Thoracic aorta (tissue), 2 donors: ENCODE measurements around the gene INO80E. TPM values are rescaled to one million over a fixed set of nuclear protein-coding genes. Genes with fewer than 3 reads are reported as not detected.
"Not testable (repeated sequence)": the region's sequence is repeated elsewhere in the genome, so short reads cannot be mapped to it uniquely, and the experiment has no call there.

Experiments used
- ATAC-seq: fragments of 150-250 bp; one replicate; pipeline ENCODE4 v1.8.0; 2017; ENCODE audit warnings: low read depth; ENCODE audit not compliant: insufficient number of reproducible peaks, low FRiP score
- DNase-seq: peaks from one replicate; pipeline ENCODE4 v3.0.0-alpha.2; 2020; ENCODE audit warnings: low spot score
- H3K27ac ChIP-seq, 2 donors: fragments of 200-600 bp; sonication (generic); 1 replicate in 1 of 2; 2 replicates in 1 of 2; pipeline ENCODE4 v1.5.1; 2016; ENCODE audit warnings: mild to moderate bottlenecking in 2 of 2, moderate library complexity in 2 of 2
- H3K27me3 ChIP-seq: fragments of 200-600 bp; sonication (generic); replicated peaks from 2 replicates; pipeline ENCODE4 v1.6.0; 2016; ENCODE audit warnings: mild to moderate bottlenecking; ENCODE audit not compliant: insufficient read depth
- H3K36me3 ChIP-seq: fragments of 200-600 bp; sonication (generic); one replicate; pipeline ENCODE4 v1.5.1; 2016
- H3K4me1 ChIP-seq, 2 donors: fragments of 200-600 bp; sonication (generic); 1 replicate in 1 of 2; 2 replicates in 1 of 2; pipeline versions ENCODE4 v1.5.1 to v1.6.0; 2016; ENCODE audit warnings: low read depth in 2 of 2, mild to moderate bottlenecking in 1 of 2; ENCODE audit not compliant: control insufficient read depth in 1 of 2
- H3K4me3 ChIP-seq: fragments of 200-600 bp; sonication (generic); 2 replicates; pipeline ENCODE4 v1.5.1; 2016; ENCODE audit warnings: mild to moderate bottlenecking
- H3K9me3 ChIP-seq: fragments of 200-600 bp; sonication (generic); 2 replicates; pipeline ENCODE4 v1.5.1; 2016
- total RNA-seq, 2 donors: library from RNA; depleted of rRNA; stranded (reverse); fragments of >200 nt; gene quantifications; one replicate each; pipeline versions ENCODE4 v1.1.0 to v1.2.3, GENCODE V29; 2016
- TF ChIP-seq, protein P1 (sequence below): fragments of 200-600 bp; sonication (generic); IDR thresholded peaks from one replicate; pipeline ENCODE4 v1.5.1; 2019; ENCODE audit warnings: antibody characterized with exemption

The INO80E gene
- total RNA-seq, 2 donors from 2014 or later = 67.4 to 81.8 TPM

DNA sequence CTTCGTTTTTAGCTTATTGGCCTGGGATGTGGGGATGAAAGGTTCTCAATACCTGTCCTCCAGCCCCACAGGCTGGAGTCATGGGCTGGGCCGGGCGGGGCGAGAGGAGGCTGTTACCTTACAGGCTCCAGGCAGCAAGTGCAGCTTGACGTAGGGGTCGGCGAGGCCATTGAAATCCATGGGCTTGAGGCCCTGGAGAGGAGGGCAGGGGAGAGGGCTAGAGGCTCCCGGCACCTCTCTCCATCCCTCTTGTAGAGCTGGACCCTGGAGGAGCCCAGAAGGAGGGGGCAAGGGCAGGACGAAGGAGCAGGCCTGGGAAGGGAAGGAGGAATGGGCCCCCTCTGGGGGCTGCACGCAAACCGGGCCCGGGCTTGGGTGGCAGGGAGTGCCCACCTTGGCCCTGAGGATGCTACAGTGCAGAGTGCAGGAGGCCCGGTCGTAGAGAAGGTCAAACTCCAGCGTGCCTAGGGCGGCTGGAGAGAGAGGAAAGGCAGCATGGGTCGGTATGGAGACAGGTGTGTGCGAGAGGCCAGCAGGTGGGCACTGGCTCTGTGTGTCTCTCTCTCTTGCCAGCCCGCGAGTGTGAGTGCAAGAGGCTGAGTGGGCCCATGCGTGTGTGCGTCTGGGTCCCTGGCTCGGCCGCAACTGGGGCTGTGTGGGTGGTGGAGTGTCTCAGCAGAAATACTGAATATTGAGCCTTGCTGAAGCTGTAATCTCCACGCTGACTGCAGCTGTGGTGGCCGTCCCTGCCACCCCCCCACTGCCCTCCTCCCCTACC lies 13.2 kb downstream of the INO80E start:
- H3K9me3 ChIP-seq = no peaks in the 10 kb centered on the region
- TF ChIP-seq, protein P1, sequence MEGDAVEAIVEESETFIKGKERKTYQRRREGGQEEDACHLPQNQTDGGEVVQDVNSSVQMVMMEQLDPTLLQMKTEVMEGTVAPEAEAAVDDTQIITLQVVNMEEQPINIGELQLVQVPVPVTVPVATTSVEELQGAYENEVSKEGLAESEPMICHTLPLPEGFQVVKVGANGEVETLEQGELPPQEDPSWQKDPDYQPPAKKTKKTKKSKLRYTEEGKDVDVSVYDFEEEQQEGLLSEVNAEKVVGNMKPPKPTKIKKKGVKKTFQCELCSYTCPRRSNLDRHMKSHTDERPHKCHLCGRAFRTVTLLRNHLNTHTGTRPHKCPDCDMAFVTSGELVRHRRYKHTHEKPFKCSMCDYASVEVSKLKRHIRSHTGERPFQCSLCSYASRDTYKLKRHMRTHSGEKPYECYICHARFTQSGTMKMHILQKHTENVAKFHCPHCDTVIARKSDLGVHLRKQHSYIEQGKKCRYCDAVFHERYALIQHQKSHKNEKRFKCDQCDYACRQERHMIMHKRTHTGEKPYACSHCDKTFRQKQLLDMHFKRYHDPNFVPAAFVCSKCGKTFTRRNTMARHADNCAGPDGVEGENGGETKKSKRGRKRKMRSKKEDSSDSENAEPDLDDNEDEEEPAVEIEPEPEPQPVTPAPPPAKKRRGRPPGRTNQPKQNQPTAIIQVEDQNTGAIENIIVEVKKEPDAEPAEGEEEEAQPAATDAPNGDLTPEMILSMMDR = no peak
- ATAC-seq (no peak), DNase-seq (no peak)
- no peaks in the 10 kb centered on the region for H3K36me3 ChIP-seq
- no peak overlapping the region for H3K4me3 ChIP-seq
- peaks cover 11 to 25% of the 10 kb centered on the region in 2 donors for H3K4me1 ChIP-seq
- H3K27ac ChIP-seq = no peak overlapping the region
- peaks cover 15% of the 10 kb centered on the region for H3K27me3 ChIP-seq

DNA sequence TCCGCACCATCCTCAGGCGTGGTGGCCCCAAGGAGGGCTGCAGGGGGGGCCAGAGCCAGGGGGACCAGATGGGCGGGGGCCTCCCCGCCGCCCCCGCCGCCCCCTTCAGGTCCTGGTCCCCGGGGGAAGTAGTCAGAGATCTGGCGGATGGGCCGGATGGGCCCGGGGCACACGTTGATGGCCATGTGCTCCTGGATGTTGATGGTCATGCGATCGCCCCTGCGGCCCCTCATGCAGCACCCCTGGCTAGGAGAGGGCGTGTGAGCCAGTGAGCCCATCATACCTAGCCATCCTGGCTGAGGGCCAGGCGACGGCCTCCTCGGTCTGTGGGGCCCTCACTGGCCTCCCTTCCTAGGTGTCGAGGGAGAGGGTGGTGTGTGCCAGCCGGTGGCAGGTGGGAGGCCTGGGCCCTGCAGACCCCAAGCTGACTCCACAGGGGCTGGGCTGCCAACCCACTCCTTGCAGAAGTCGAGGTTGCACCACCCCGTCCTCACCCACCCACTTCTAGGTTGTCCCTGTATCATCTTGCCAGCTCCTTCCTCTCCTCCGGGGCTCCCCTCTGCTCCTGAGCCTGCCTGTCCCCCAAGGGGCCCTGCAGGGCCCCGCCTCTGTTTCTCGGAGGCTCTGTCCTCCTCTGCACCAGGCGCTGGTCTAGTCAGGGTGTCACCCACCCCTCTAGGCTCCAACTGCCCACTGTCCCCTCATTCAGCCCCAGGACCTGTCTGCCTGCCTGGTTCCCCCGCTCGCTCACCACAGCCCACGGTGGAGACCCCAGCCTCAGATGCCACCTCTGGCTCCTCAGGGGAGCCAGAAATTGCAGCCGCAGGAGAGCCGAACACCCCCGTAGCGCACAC lies 14.2 kb downstream of the INO80E start:
- H3K4me3 ChIP-seq = peak overlapping the region; percentile 62
- H3K27me3 ChIP-seq = peaks cover 15% of the 10 kb centered on the region
- peaks cover 11 to 25% of the 10 kb centered on the region in 2 donors for H3K4me1 ChIP-seq
- TF ChIP-seq, protein P1 = no peak
- no peaks in the 10 kb centered on the region for H3K36me3 ChIP-seq
- DNase-seq (no peak), ATAC-seq (no peak)
- H3K9me3 ChIP-seq = no peaks in the 10 kb centered on the region
- H3K27ac ChIP-seq = no peak overlapping the region

DNA sequence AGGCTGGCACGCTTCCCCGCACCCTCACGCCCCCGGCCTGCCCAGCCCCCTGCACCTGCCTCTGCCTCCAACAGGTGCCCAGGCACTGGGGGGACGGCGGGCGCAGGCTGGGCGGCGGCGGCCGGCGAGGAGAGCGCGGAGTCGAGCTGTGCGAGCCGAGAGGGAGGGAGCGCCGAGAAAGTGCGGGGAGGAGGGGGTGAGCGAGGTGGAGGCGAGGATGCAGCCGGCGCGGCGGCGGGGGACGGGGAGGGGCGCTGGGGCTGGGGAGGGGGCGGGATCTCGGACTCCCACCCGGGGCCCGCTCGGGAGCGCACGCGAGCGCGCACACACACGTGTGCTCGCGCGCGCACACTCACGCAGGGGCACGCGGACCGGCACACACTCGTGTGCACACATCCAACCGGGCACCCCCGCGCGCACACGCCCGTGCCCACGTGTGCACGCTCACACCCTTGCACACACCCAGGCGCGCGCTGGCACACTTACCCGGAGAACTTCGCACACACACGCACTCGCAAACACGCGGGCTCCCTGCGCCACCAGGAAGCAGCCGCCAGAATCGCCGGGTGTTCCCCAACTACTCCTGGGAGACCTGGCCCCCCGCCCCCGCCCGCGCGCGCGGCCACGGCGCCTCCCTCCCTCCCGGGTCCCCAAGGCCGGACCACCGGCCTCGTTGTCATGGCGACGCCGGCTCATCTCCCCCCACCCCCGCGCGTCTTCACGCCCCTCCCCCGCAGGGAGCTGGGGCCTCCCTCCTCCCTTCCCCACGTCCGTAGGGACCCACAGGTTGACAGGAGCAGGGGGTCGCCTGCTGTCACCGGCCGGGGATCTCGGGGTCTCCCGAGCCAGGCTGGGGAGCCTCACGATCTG lies 15.0 kb downstream of the INO80E start, which contains the start of gene DOC2A:
DOC2A (minus strand) TSS at position 184 of the 870 bp plus-strand sequence. CDS start 805 bp downstream, outside the sequence.
- ATAC-seq = no peak
- H3K4me1 ChIP-seq = peaks cover 11 to 25% of the 10 kb centered on the region in 2 donors
- H3K9me3 ChIP-seq = no peaks in the 10 kb centered on the region
- no peak within 1 kb of the TSS for H3K27ac ChIP-seq
- DNase-seq = no peak
- peaks cover 15% of the 10 kb centered on the region for H3K27me3 ChIP-seq
- peak within 1 kb of the TSS; percentile 62 for H3K4me3 ChIP-seq
- TF ChIP-seq, protein P1 = no peak
- no peaks in the 10 kb centered on the region for H3K36me3 ChIP-seq

DNA sequence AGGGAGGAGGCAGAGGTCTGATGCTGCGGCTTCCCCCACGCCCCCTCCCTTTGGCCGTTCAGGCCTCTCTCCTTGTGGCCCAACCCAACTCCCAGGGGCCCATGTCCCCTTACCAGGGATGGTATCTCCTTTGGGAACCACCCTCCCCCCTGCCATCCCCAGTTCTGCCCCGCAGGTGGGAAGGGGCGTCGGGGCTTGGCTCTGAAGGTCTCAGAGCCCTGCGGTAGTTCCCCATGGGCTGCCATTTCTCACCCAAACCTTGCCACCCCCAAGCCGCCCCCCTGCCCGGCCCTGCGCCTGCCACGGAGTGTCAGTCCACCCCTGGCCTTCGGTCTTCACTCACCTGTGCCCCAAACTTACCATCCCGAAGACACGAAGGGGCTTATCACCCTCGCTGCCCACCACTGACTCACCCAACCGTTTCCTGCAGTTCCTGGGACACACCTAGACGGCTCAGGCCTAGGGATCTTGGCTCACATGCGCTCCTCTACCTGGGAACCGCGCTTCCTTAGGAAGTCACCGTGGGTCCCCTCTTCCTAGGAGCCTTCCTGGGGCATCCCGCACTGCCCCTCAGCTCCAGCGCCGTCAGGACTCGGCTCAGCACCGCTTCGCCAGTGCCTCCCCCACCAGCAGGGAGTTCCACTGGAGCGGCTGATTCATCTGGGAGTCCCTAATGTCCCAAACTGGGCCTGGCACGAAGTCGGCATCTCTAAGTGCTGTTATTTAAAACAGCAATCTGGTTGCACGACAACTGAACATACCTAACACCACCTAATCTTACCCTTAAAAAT lies 15.9 kb downstream of the INO80E start:
- DNase-seq (no peak), ATAC-seq (no peak)
- Histone ChIP-seq H3K36me3 (no peaks in the 10 kb centered on the region), H3K4me1 (peaks cover 11 to 25% of the 10 kb centered on the region in 2 donors), H3K9me3 (no peaks in the 10 kb centered on the region), H3K4me3 (peak overlapping the region; percentile 62), H3K27me3 (peaks cover 15% of the 10 kb centered on the region), H3K27ac (no peak overlapping the region)
- TF ChIP-seq, protein P1 = no peak

DNA sequence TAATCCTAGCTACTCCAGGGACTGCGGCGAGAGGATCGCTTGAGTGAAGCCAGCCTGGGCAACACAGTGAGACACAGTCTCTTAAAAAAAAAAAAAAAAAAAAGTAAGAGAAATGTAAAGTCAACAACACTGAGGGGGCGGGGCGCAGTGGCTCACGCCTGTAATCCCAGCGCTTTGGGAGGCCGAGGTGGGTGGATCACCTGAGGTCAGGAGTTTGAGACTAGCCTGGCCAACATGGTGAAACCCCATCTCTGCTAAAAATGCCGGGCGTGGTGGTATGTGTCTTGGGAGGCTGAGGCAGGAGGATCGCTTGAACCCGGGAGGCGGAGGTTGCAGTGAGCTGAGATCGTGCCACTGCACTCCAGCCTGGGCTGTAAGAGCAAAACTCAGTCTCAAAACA lies 16.6 kb downstream of the INO80E start:
- H3K27ac ChIP-seq, ATAC-seq, DNase-seq, H3K36me3 ChIP-seq, H3K4me3 ChIP-seq, H3K9me3 ChIP-seq: not testable (repeated sequence)
- Histone ChIP-seq H3K27me3 (peaks cover 15% of the 10 kb centered on the region), H3K4me1 (peaks cover 11 to 25% of the 10 kb centered on the region in 2 donors)

DNA sequence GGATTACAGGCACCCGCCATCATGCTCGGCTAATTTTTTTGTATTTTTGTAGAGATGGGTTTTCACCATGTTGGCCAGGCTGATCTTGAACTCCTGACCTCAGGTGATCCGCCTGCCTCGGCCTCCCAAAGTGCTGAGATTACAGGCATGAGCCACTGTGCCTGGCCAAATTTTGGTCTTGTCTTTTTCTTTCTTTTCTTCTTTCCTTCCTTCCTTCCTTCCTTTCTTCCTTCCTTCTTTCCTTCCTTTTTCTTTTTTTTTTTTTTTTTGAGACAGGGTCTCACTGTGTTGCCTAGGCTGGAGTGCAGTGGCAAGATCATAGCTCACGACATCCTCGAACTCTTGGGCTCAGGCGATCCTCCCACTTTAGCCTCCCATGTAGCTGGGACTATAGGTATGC lies 19.4 kb downstream of the INO80E start:
- not testable (repeated sequence) for H3K36me3 ChIP-seq, DNase-seq, ATAC-seq, H3K4me3 ChIP-seq, H3K9me3 ChIP-seq, H3K27ac ChIP-seq, H3K27me3 ChIP-seq
- H3K4me1 ChIP-seq = peaks cover 10 to 19% of the 10 kb centered on the region in 2 donors
